SU-DHL-6 (cell line): ENCODE data around the gene CLIC6.

Experiments used
- CTCF ChIP-seq: fragments of 200-600 bp; sonication (generic); IDR thresholded peaks from one replicate; pipeline ENCODE4 v1.5.1; 2017; ENCODE audit warnings: antibody characterized with exemption, mild to moderate bottlenecking, low read length, moderate library complexity; ENCODE audit not compliant: insufficient read depth, poor library complexity, severe bottlenecking
- EZH2phosphoT487 ChIP-seq: fragments of 200-600 bp; sonication (generic), shearing (Covaris generic); conservative IDR thresholded peaks from 2 replicates; pipeline ENCODE4 v1.6.1; 2018; ENCODE audit warnings: mild to moderate bottlenecking, antibody characterized with exemption, low read length, moderate library complexity, mixed read lengths

- TF ChIP-seq CTCF (no peak), EZH2phosphoT487 (no peak)
These were observed 1.6 kb downstream of the CLIC6 start for GRCh38 chr21:34670220-34670961.
